ENCODE results near the gene NACAD. TPM values are rescaled to one million over a fixed set of nuclear protein-coding genes. Genes with fewer than 3 reads are reported as not detected.

Gene NACAD, protein sequence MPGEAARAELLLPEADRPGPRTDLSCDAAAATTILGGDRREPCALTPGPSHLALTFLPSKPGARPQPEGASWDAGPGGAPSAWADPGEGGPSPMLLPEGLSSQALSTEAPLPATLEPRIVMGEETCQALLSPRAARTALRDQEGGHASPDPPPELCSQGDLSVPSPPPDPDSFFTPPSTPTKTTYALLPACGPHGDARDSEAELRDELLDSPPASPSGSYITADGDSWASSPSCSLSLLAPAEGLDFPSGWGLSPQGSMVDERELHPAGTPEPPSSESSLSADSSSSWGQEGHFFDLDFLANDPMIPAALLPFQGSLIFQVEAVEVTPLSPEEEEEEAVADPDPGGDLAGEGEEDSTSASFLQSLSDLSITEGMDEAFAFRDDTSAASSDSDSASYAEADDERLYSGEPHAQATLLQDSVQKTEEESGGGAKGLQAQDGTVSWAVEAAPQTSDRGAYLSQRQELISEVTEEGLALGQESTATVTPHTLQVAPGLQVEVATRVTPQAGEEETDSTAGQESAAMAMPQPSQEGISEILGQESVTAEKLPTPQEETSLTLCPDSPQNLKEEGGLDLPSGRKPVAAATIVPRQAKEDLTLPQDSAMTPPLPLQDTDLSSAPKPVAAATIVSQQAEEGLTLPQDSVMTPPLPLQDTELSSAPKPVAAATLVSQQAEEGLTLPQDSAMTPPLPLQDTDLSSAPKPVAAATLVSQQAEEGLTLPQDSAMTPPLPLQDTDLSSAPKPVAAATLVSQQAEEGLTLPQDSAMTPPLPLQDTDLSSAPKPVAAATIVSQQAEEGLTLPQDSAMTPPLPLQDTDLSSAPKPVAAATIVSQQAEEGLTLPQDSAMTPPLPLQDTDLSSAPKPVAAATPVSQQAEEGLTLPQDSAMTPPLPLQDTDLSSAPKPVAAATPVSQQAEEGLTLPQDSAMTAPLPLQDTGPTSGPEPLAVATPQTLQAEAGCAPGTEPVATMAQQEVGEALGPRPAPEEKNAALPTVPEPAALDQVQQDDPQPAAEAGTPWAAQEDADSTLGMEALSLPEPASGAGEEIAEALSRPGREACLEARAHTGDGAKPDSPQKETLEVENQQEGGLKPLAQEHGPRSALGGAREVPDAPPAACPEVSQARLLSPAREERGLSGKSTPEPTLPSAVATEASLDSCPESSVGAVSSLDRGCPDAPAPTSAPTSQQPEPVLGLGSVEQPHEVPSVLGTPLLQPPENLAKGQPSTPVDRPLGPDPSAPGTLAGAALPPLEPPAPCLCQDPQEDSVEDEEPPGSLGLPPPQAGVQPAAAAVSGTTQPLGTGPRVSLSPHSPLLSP (N-terminal part only)
- 1 to 10 TPM; 1.1 to 1.9 TPM for total RNA-seq

DNA sequence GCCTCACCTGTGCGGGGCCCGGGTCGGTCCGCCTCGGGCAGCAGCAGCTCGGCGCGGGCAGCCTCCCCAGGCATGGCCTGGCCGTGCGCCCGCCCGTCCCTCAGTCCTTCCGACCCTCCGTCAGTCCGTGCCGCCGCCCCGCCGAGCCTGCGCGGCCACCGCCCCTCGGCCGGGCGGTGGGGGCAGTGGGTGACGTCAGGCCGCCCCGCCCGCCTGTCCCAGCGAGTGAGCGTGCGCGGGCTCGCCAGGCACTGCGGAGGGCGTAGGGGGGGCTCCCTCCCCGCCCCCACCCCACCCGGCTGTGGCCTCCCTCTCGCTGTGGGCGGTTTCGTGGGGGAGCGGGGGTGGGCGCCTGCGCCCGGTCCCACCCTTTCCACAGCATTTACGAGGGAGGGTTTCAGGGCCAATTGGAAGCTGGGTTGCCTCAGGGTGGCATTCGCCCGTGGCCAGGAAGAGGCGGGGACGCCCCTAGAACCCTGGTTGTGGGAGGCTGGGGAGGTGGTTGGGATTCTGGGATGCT is at the start of gene NACAD:
NACAD (minus strand) TSS at position 149 of the 520 bp plus-strand sequence; CDS start at position 74, 75 bp downstream.
- H3K27me3 Mint-ChIP-seq = peaks cover 0 to 4% of the 10 kb centered on the region in 2 donors
- H3K4me3 Mint-ChIP-seq = peak within 1 kb of the TSS; percentile 72
- peak; percentile 77 to 83 for ATAC-seq
- H3K27ac Mint-ChIP-seq = peak within 1 kb of the TSS in 1 of 2 donors; percentile 33
- DNase-seq (ENCODE audit: low spot score) = no peak
- no peaks in the 10 kb centered on the region for H3K36me3 Mint-ChIP-seq
- no peaks in the 10 kb centered on the region for H3K9me3 Mint-ChIP-seq
- H3K4me1 Mint-ChIP-seq (ENCODE audit: low read depth in 2 of 2) = peaks cover 0 to 8% of the 10 kb centered on the region in 2 donors

DNA sequence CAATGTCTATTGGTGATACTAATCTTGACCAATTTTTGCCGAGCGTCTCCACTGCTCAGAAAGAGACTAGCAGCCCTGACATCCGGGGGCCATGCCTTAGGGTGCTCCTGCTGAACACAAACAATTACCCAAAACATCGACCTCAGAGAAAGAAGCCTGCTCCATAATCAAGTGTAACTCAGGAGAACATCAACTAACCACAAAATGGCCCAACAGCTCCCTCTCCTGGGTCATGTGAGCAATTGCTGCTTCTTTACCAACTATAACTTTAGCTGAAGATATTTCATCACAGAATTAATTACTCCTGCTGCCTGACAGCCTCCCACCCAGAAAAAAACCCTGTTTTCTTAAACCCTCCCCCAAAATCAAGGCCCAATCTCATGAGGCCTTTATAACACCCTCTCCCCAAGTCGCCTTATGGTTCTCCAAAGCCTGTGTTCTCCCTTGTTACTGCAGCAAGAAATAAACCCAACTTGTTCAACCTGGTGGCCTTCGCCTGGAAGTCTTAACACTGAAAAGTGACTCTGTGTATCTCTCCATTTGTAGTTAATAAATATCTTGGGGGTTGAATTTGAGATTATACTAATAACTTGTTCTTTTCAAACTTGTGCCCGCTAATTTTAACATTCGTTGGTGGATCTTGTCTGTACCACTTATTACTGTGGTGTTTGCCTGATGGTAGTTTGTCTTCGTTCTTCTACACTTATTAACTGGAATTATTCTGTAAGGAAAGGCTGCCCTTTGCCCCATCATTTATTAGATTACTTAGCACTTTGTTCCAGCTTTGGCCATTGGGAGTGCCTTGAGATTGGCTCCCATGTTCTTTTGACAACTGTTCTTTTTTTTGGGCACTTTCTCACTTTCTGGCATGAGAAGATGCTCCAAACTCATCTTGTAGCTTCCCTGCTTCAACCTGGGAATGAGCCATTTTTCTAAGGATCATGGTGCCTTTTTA is 47.6 kb upstream of the NACAD start:
- peaks cover 5 to 21% of the 10 kb centered on the region in 2 donors for H3K4me1 Mint-ChIP-seq (ENCODE audit: low read depth in 2 of 2)
- H3K27ac Mint-ChIP-seq = no peak overlapping the region
- DNase-seq (ENCODE audit: low spot score) = peak; percentile 67
- H3K36me3 Mint-ChIP-seq = no peaks in the 10 kb centered on the region
- ATAC-seq = peak; percentile 71 to 80
- no peak overlapping the region for H3K4me3 Mint-ChIP-seq
- no peaks in the 10 kb centered on the region for H3K9me3 Mint-ChIP-seq
- peaks cover 0 to 5% of the 10 kb centered on the region in 2 donors for H3K27me3 Mint-ChIP-seq

DNA sequence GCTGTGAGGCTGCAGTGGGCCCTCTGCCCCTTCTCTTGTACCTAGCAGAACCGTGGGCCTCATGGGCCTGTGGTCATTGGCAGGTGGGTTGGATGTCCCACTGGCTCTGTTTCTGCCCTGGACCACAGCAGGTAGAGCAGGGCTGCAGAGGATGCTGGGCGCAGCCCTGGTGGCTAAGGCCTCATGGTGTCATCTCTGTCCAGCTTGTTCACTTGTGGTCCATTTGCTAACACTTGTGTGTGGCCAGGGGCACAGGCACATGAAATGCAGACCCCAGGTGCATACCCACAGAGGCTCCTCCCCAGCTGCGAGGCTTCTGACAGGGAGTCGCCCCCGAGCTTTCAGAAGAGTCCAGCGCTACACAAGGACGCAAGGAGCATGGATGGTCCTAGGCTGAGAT is 45.1 kb upstream of the NACAD start:
- H3K4me1 Mint-ChIP-seq (ENCODE audit: low read depth in 2 of 2) = peaks cover 0 to 14% of the 10 kb centered on the region in 2 donors
- no peak for DNase-seq (ENCODE audit: low spot score)
- peak overlapping the region in 1 of 2 donors; percentile 36 for H3K27ac Mint-ChIP-seq
- peaks cover 0 to 5% of the 10 kb centered on the region in 2 donors for H3K27me3 Mint-ChIP-seq
- ATAC-seq = no peak
- H3K36me3 Mint-ChIP-seq = no peaks in the 10 kb centered on the region
- no peaks in the 10 kb centered on the region for H3K9me3 Mint-ChIP-seq
- no peak overlapping the region for H3K4me3 Mint-ChIP-seq

DNA sequence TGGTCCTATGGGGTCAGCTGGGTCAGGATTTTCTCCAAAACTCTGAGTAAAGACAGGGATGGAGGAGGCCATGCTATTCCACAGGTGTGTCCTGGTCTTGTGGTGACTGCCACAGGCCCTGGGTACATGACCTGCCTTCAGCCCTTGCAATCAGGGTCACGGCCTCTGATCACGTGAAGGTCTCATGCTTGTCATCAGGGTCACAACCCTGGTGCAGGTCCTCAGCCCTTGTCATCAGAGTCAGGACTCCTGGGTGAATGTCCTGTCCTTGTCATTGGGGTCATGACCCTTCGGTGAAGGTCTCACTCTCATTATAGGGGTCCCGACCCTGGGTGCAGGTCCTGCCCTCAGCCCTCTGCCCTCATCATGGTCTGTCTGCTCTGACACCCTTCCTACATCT is 44.6 kb upstream of the NACAD start:
- ATAC-seq (no peak), DNase-seq (ENCODE audit: low spot score) (no peak)
- peaks cover 0 to 5% of the 10 kb centered on the region in 2 donors for H3K27me3 Mint-ChIP-seq
- H3K36me3 Mint-ChIP-seq = no peaks in the 10 kb centered on the region
- no peaks in the 10 kb centered on the region for H3K9me3 Mint-ChIP-seq
- peak overlapping the region in 1 of 2 donors; percentile 36 for H3K27ac Mint-ChIP-seq
- H3K4me1 Mint-ChIP-seq (ENCODE audit: low read depth in 2 of 2) = peaks cover 0 to 14% of the 10 kb centered on the region in 2 donors
- H3K4me3 Mint-ChIP-seq = no peak overlapping the region

DNA sequence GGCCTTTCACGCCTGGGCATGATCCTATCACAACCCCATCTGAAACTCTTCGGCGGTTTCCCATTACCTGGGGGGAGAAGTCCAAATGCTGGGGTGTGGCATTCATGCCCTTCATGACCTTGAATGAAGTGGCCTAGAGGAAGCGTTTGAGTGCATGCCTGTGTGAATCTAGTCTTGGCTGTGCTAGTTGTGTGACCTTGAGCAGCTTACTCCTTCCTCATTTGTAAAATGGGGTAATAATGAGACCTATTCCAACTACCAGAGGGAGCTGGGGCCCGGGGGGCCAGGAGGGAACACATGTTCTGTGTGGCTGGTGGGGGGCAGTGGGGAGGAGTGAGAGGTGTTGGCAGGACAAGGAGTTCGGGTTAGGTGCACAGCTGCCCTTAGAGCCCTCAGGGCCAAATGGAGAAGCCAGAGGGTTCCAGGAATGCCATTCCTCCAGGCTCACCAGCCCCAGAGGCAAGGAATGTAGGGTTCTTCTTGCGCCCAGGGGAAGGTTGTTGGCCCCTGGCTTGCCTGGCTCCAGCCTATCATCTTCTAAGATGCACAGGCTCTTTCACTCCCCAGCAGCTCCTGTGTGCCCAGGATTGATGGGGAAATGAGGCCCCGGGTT is 44.0 kb upstream of the NACAD start:
- DNase-seq (ENCODE audit: low spot score) (no peak), ATAC-seq (no peak)
- peaks cover 0 to 12% of the 10 kb centered on the region in 2 donors for H3K4me1 Mint-ChIP-seq (ENCODE audit: low read depth in 2 of 2)
- no peaks in the 10 kb centered on the region for H3K9me3 Mint-ChIP-seq
- H3K4me3 Mint-ChIP-seq = no peak overlapping the region
- H3K27ac Mint-ChIP-seq = no peak overlapping the region
- H3K27me3 Mint-ChIP-seq = peaks cover 0 to 2% of the 10 kb centered on the region in 2 donors
- H3K36me3 Mint-ChIP-seq = no peaks in the 10 kb centered on the region

DNA sequence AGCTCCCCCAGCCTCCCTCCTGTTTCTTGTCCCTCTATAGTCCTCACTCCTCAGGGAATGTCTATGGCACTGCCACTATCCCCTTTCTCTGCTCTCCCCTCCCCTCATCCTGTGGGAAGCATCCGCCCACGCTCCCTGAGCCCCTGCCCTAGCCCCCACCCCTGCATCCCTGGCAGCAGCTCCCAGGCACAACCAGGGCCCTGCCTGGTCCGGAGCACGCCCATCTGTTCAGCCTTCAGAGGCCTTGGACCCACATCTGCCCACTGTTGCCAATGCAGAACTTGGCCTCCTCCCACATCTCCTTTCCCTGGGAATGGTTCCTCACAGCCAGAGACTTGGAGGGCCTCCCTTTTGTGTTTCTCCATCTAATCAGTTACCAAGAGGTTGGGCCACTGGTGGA is 43.1 kb upstream of the NACAD start:
- Mint-ChIP-seq H3K9me3 (no peaks in the 10 kb centered on the region), H3K27ac (no peak overlapping the region), H3K27me3 (no peaks in the 10 kb centered on the region), H3K36me3 (no peaks in the 10 kb centered on the region), H3K4me3 (no peak overlapping the region), H3K4me1 (ENCODE audit: low read depth in 2 of 2) (peaks cover 0 to 12% of the 10 kb centered on the region in 2 donors)
- ATAC-seq = no peak
- DNase-seq (ENCODE audit: low spot score) = no peak

DNA sequence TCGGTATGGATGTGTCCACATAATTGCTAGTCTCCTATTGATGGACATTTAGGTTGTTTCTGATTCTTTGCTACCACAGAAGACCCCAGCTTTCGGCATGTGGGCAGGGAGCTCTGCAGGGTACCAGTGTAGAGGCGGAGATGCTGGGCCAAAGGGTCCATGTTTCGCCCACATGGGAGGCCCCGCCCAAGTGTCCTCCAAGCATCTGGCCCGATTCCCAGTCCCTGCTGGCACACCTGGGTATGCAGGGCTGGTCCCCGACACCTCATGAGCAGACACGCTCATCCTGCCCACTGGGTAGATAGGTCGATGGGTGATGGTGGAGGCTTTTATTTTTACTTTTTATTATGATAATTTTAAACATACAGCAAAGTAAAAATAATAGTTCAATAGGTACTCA is 42.1 kb upstream of the NACAD start:
- DNase-seq (ENCODE audit: low spot score) = no peak
- Mint-ChIP-seq H3K27me3 (no peaks in the 10 kb centered on the region), H3K36me3 (no peaks in the 10 kb centered on the region), H3K9me3 (no peaks in the 10 kb centered on the region), H3K4me3 (no peak overlapping the region), H3K4me1 (ENCODE audit: low read depth in 2 of 2) (peaks cover 0 to 8% of the 10 kb centered on the region in 2 donors), H3K27ac (no peak overlapping the region)
- no peak for ATAC-seq

DNA sequence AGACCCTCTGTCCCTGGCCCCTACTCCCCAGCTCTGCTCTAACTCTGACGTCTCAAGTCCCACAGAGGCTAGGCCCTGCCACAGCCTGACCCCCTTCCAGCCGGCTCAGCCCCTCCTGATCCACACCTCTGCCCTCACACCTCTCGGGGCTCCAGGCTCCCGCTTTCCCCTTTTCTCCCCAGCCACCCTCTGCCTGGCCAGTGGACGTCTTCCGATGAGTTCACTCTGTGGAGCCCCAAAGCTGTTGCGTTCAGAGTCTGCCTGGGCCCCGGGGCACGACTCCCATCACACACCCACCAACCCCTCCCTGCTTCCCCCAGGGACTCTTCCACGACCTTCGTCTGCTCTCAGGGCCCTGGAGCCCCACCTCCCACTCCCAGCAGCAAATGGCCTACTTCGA is 41.1 kb upstream of the NACAD start:
- no peak overlapping the region for H3K27ac Mint-ChIP-seq
- no peaks in the 10 kb centered on the region for H3K9me3 Mint-ChIP-seq
- no peaks in the 10 kb centered on the region for H3K36me3 Mint-ChIP-seq
- ATAC-seq = no peak
- DNase-seq (ENCODE audit: low spot score) = no peak
- no peaks in the 10 kb centered on the region for H3K27me3 Mint-ChIP-seq
- no peak overlapping the region for H3K4me3 Mint-ChIP-seq
- peaks cover 0 to 2% of the 10 kb centered on the region in 2 donors for H3K4me1 Mint-ChIP-seq (ENCODE audit: low read depth in 2 of 2)

DNA sequence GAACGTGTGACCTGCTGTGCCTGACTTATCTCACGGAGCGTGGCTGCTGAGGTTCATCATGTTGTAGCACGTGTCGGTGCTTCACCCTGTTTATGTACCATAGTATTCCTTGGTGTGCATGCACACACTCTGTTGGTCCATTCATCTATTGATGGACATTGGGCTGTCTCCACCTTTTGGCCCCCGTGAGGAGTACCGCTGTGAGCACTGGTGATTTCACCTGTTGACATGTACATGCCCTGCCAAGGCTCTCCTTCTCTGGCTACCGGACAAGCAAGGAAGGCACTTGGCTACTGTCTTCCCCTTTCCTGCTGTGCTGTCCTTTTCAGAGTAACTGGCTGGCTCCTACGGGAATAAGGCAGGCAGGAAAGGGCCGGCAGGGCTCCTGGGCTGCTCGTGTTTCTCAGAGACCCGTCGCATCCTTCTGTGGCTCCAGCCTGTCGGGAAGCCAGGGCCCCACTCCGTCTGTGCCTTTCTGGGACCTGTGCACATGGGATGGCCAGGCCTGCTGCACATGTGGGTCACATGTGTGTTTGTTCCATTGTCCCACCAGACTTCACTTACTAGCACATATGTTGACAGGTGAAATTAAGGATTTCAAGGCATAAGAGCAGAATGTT is 40.5 kb upstream of the NACAD start:
- Mint-ChIP-seq H3K27ac (peak overlapping the region in 1 of 2 donors; percentile 31), H3K4me1 (ENCODE audit: low read depth in 2 of 2) (peaks cover 0 to 2% of the 10 kb centered on the region in 2 donors), H3K4me3 (no peak overlapping the region), H3K36me3 (no peaks in the 10 kb centered on the region), H3K27me3 (no peaks in the 10 kb centered on the region), H3K9me3 (no peaks in the 10 kb centered on the region)
- DNase-seq (ENCODE audit: low spot score) (no peak), ATAC-seq (no peak)

DNA sequence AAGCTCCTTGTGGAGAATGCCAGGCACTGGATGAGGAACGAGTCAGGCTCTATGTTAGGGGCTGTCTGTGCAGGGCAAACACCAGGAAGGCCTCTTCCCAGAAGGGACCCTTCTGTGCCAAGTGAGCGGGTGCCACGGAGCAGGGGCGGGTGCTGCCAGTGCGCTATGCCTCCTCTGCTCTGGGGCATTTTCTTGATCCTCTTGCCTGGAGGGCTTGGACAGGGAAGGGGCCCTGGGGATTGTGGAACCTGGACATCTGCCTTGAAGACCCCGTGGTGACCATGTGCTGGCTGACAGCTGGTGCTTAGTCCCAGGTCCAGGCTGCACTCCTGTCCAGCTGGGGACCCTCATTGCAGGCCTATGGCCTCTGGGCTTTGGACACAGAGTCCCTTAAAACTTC is 38.2 kb upstream of the NACAD start:
- peaks cover 11 to 16% of the 10 kb centered on the region in 2 donors for H3K4me1 Mint-ChIP-seq (ENCODE audit: low read depth in 2 of 2)
- no peaks in the 10 kb centered on the region for H3K9me3 Mint-ChIP-seq
- no peaks in the 10 kb centered on the region for H3K27me3 Mint-ChIP-seq
- DNase-seq (ENCODE audit: low spot score) (no peak), ATAC-seq (no peak)
- no peak overlapping the region for H3K27ac Mint-ChIP-seq
- no peak overlapping the region for H3K4me3 Mint-ChIP-seq
- no peaks in the 10 kb centered on the region for H3K36me3 Mint-ChIP-seq

DNA sequence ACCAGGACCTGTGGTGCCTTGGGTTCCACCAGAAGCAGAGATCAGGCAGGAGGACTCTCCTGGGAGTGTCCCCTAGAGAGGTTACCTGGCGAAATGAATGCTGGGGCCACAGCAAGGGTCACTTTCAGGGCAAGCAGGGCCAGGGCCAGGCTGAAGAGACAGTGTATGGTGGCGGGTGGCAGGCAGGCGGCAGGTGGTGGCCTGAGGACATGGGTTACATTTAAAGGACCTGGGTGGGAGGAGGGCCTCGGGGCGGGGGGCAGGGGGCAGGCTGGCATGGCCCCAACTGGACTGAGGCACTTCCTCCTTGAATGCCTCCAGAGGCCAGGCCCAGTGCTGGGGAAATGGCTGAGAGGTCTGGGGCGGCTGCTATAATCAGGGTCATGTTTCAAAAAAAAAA is 37.4 kb upstream of the NACAD start:
- peaks cover 11 to 22% of the 10 kb centered on the region in 2 donors for H3K4me1 Mint-ChIP-seq (ENCODE audit: low read depth in 2 of 2)
- ATAC-seq (no peak), DNase-seq (ENCODE audit: low spot score) (no peak)
- no peaks in the 10 kb centered on the region for H3K9me3 Mint-ChIP-seq
- H3K36me3 Mint-ChIP-seq = no peaks in the 10 kb centered on the region
- no peak overlapping the region for H3K27ac Mint-ChIP-seq
- no peak overlapping the region for H3K4me3 Mint-ChIP-seq
- no peaks in the 10 kb centered on the region for H3K27me3 Mint-ChIP-seq

All from natural killer cell treated with Interleukin-12 subunit alpha and Interleukin-12 subunit beta and Interleukin-15 and Interleukin-18, amount 100 ng/mL, for 72 hours (primary cell).